Mucosa of descending colon (tissue), 3 donors: ENCODE data around the gene PRR15L. TPM values are rescaled to one million over a fixed set of nuclear protein-coding genes. Genes with fewer than 3 reads are reported as not detected.

Source experiments
- ATAC-seq: fragments of 200-7000 bp; cut with Tn5 transposase; one replicate; pipeline ENCODE4 v1.9.1; 2020; ENCODE audit warnings: mild to moderate bottlenecking, moderate library complexity
- DNase-seq, 3 donors: peaks; one replicate each; pipeline ENCODE4 v3.0.0-alpha.2; 2020
- H3K36me3 ChIP-seq: fragments of 200-600 bp; one replicate; pipeline ENCODE4 v1.8.0; 2021; ENCODE audit warnings: low read depth, mild to moderate bottlenecking
- H3K4me1 ChIP-seq: fragments of 200-600 bp; one replicate; pipeline ENCODE4 v1.8.0; 2021; ENCODE audit warnings: low read depth, mild to moderate bottlenecking
- H3K4me3 ChIP-seq: fragments of 200-600 bp; one replicate; pipeline ENCODE4 v1.8.0; 2021; ENCODE audit warnings: mild to moderate bottlenecking
- H3K9me3 ChIP-seq: fragments of 200-600 bp; one replicate; pipeline ENCODE4 v1.8.0; 2021; ENCODE audit warnings: mild to moderate bottlenecking
- intact Hi-C, 2 donors: fragments of 100-400 bp; cut with DNase I in 1 of 2; cut with micrococcal nuclease in 1 of 2; formaldehyde crosslinking; loops; one replicate each; pipeline versions ENCODE4 v1.11.0 to v1.11.1; 2022; cut with DNase I, micrococcal nuclease
- total RNA-seq, 3 donors: library from RNA; stranded (reverse); fragmentation: NEBNext Ultra II Directional in 2 of 3; extraction: Animal tissue kit (Norgen Biotek cat#: 25700) in 2 of 3; gene quantifications; one replicate each; pipeline versions ENCODE4 v1.2.1 to v1.2.4, GENCODE V29; 2021 to 2023
- TF ChIP-seq, protein P1 (sequence below): fragments of 200-600 bp; IDR thresholded peaks from one replicate; pipeline ENCODE4 v1.8.0; 2022; ENCODE audit warnings: antibody characterized with exemption, mild to moderate bottlenecking
- donor health status: DM: no; HTN: no; CAD: no; lungs with moderate emphysema.
- donor health status: DM: no; HTN: no; CAD: no.
- donor health status: DM: no; HTN: yes; CAD: no.

Gene PRR15L
- total RNA-seq, 3 donors from 2014 or later, result 101 to 347 (median 243) TPM

- peaks cover 3% of the 10 kb centered on the region for H3K36me3 ChIP-seq
Observed at GRCh38 chr17:47969930-47970724, 12.4 kb upstream of the PRR15L start.

DNA sequence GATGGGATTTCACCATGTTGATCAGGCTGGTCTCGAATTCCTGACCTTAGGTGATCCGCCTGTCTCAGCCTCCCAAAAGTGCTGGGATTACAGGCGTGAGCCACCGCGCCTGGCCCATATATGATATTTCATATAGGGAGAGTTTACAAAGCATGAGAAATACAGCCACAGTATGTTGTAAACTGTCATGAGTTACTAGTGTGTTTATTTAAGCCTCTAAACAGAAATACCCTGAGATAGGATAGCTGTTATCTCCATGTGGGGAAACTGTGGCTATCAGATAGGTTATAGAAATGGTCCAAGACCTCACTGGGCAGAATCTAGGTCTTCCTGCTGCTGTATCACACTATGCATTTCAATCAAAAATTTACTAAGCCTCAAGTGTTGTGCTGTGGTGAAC, 11.2 kb upstream of the PRR15L start:
- H3K36me3 ChIP-seq, result peaks cover 3% of the 10 kb centered on the region
- intact Hi-C loops, result loop anchor here in 1 of 2 donors (10.0 kb wide), 1 partner anchor 124 kb away; the partner anchor contains the start of gene SCRN2
- DNase-seq (no peak), ATAC-seq (no peak)
- no peaks in the 10 kb centered on the region for H3K9me3 ChIP-seq
- TF ChIP-seq, protein P1, sequence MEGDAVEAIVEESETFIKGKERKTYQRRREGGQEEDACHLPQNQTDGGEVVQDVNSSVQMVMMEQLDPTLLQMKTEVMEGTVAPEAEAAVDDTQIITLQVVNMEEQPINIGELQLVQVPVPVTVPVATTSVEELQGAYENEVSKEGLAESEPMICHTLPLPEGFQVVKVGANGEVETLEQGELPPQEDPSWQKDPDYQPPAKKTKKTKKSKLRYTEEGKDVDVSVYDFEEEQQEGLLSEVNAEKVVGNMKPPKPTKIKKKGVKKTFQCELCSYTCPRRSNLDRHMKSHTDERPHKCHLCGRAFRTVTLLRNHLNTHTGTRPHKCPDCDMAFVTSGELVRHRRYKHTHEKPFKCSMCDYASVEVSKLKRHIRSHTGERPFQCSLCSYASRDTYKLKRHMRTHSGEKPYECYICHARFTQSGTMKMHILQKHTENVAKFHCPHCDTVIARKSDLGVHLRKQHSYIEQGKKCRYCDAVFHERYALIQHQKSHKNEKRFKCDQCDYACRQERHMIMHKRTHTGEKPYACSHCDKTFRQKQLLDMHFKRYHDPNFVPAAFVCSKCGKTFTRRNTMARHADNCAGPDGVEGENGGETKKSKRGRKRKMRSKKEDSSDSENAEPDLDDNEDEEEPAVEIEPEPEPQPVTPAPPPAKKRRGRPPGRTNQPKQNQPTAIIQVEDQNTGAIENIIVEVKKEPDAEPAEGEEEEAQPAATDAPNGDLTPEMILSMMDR, result no peak
- H3K4me1 ChIP-seq, result peaks cover 51% of the 10 kb centered on the region
- no peak overlapping the region for H3K4me3 ChIP-seq

More at GRCh38 chr17:47969930-47970724, 12.4 kb upstream of the PRR15L start:
- intact Hi-C loops, result loop anchor here in 1 of 2 donors (10.0 kb wide), 1 partner anchor 125 kb away; the partner anchor contains the start of gene SCRN2
- TF ChIP-seq, protein P1, result no peak
- Histone ChIP-seq H3K4me1 (peaks cover 42% of the 10 kb centered on the region), H3K4me3 (no peak overlapping the region), H3K9me3 (no peaks in the 10 kb centered on the region)
- ATAC-seq, result no peak
- DNase-seq, result peak in 1 of 3 donors; percentile 34

- Histone ChIP-seq H3K4me3 (no peak overlapping the region), H3K4me1 (peaks cover 56% of the 10 kb centered on the region), H3K9me3 (no peaks in the 10 kb centered on the region), H3K36me3 (peaks cover 3% of the 10 kb centered on the region)
- peak in 2 of 3 donors; percentile 38 to 61 for DNase-seq
- intact Hi-C loops, result loop anchor here in 1 of 2 donors (10.0 kb wide), 1 partner anchor 123 kb away; the partner anchor contains the start of gene SCRN2
- TF ChIP-seq, protein P1, result no peak
- ATAC-seq, result peak; percentile 2
Observed at GRCh38 chr17:47967607-47968252, 10.0 kb upstream of the PRR15L start.

DNA sequence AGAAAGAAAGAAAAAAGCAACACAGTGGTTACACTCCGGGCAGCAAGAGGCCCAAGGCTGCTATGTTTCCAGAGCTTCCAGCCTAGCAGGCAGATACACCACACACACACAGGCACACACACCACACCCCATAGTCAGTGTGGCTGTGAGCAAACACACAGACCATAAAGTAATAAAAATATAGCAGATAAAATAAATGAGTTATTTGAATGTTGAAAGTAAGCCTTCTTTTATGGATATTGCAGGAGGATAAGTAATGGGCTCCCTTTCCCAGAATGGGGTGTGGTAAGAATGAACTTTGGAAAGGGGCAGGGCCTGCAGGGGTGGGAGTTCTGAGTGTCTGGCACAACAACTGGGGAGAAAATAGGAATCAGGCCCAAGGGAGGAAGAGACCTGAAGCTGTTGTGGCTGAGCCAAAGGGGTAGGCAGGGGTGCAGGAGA, 8.4 kb upstream of the PRR15L start:
- TF ChIP-seq, protein P1, result no peak
- Histone ChIP-seq H3K36me3 (peaks cover 3% of the 10 kb centered on the region), H3K4me1 (peaks cover 54% of the 10 kb centered on the region), H3K4me3 (no peak overlapping the region), H3K9me3 (no peaks in the 10 kb centered on the region)
- intact Hi-C loops, result loop anchor here in 1 of 2 donors (10.0 kb wide), 1 partner anchor 121 kb away; the partner anchor contains the start of gene SCRN2
- peak; percentile 70 for ATAC-seq
- DNase-seq, result peak; percentile 71 to 87 (median 74)

DNA sequence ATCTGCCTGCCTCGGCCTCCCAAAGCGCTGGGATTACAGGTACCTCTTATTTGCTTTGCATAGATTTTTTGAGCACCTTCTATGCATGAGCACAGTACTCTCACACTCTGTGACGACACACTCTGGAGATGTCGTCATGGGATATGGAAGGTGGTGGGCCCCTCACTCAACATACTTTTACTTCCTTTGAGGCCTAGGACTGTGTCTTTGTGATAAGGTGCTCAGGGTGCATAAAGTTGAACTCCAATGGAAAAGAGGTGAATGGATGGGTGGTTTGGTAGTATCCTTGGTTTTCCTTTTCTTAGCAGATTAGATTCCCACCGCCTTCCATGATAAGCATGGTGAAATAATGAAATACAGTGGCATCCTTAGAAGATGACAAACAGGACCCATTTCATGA, 7.2 kb upstream of the PRR15L start:
- DNase-seq (no peak), ATAC-seq (no peak)
- no peak overlapping the region for H3K4me3 ChIP-seq
- peaks cover 3% of the 10 kb centered on the region for H3K36me3 ChIP-seq
- intact Hi-C loops, result loop anchor here in 1 of 2 donors (10.0 kb wide), 1 partner anchor 120 kb away; the partner anchor contains the start of gene SCRN2
- TF ChIP-seq, protein P1, result no peak
- no peaks in the 10 kb centered on the region for H3K9me3 ChIP-seq
- H3K4me1 ChIP-seq, result peaks cover 55% of the 10 kb centered on the region
